Peyer's patch (tissue), 4 donors: Measurements from ENCODE around the gene C9orf40.

Experiments used
- CTCF ChIP-seq, 6 experiments: fragments of 450-650 bp in 4 of 6; fragments of 200-600 bp in 2 of 6; sonication (generic) in 1 of 6; IDR thresholded peaks; one replicate each; pipeline ENCODE4 v1.5.1; 2017 to 2019; ENCODE audit warnings: antibody characterized with exemption in 6 of 6, mild to moderate bottlenecking in 3 of 6, moderate library complexity in 1 of 6
- POLR2A ChIP-seq, 2 donors: fragments of 450-650 bp; IDR thresholded peaks; one replicate each; pipeline ENCODE4 v1.5.1; 2017; ENCODE audit warnings: antibody characterized with exemption in 2 of 2, mild to moderate bottlenecking in 2 of 2, moderate library complexity in 2 of 2

GRCh38 chr9:74946686-74947085, 6.0 kb downstream of the C9orf40 start:
- TF ChIP-seq CTCF (IDR thresholded peaks at IDR 0.05) (no peak), POLR2A (IDR thresholded peaks at IDR 0.05) (no peak)
